NT2/D1 (cell line): ENCODE measurements around the gene ARL16.

ENCODE experiments used
- DNase-seq: peaks from one replicate; pipeline ENCODE4 v3.0.0-alpha.2; 2011; ENCODE audit warnings: low read depth, low spot score
- H3K27me3 ChIP-seq: 2 replicates; pipeline ENCODE4 v1.6.0; 2011; ENCODE audit warnings: mild to moderate bottlenecking; ENCODE audit not compliant: insufficient read length, insufficient read depth
- H3K36me3 ChIP-seq: 2 replicates; pipeline ENCODE4 v1.6.1; 2011; ENCODE audit warnings: mild to moderate bottlenecking, low read length, mixed read lengths; ENCODE audit not compliant: insufficient read depth, insufficient read length
- H3K4me1 ChIP-seq: 2 replicates; pipeline ENCODE4 v1.5.1; 2011; ENCODE audit not compliant: insufficient read depth, insufficient read length
- H3K4me3 ChIP-seq: 2 replicates; pipeline ENCODE4 v1.5.1; 2011; ENCODE audit warnings: low read depth; ENCODE audit not compliant: insufficient read length
- H3K9ac ChIP-seq: 2 replicates; pipeline ENCODE4 v1.6.0; 2011; ENCODE audit warnings: low read depth; ENCODE audit not compliant: insufficient read length
- H3K9me3 ChIP-seq: 2 replicates; pipeline ENCODE4 v1.5.1; 2011; ENCODE audit warnings: mild to moderate bottlenecking, low read length; ENCODE audit not compliant: insufficient read depth
- SUZ12 ChIP-seq: IDR thresholded peaks from 2 replicates; pipeline ENCODE4 v1.6.1; 2011; ENCODE audit not compliant: insufficient read length, insufficient read depth; ENCODE audit errors: extremely low read depth
- YY1 ChIP-seq: IDR thresholded peaks from 2 replicates; pipeline ENCODE4 v1.6.1; 2011; ENCODE audit not compliant: insufficient read length, insufficient read depth
- ZNF274 ChIP-seq: IDR thresholded peaks from 2 replicates; pipeline ENCODE4 v1.6.1; 2011; ENCODE audit warnings: mild to moderate bottlenecking, low read depth, low read length

The ARL16 gene

GRCh38 chr17:81715107-81715871 is 31.7 kb upstream of the ARL16 start:
- H3K27me3 ChIP-seq: no peaks in the 10 kb centered on the region
- H3K4me3 ChIP-seq: no peak overlapping the region
- H3K9ac ChIP-seq: no peak overlapping the region
- H3K36me3 ChIP-seq: peaks cover 37% of the 10 kb centered on the region
- H3K9me3 ChIP-seq: no peaks in the 10 kb centered on the region
- no peak for DNase-seq
- H3K4me1 ChIP-seq: peaks cover 20% of the 10 kb centered on the region
- TF ChIP-seq ZNF274 (no peak), YY1 (no peak), SUZ12 (no peak)

DNA sequence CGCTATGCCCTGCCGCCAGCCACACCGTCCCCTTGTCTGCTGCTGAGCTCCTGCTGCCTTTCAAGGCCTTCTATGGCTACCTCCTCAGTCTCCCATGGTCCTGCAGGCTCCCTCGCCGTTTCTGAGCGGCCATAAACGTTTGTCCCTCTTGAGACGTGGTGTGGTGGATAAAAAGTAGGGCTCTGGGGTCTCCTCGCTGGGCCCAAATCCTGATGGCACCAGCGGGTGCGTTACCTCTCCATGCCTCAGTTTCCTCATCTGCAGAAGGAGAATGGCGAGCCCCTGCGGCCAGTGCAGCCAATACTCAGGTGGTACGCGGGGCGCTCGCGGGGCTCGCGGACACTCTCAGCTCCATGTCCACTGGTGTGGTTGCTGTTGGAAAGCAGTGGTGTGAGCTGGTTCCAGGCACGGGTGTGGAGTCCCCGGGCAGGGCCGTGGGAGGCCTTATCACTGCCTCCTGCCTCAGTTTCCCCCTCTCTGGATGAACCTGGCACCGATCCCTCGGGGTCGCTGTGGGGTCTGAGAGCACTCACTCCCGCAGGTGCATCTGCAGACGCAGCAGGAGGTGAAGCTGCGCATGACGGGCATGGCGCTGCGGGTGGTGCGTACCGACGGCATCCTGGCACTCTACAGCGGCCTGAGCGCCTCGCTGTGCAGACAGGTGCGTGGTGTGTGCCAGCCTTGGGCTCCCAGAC is 31.0 kb upstream of the ARL16 start:
- Histone ChIP-seq H3K4me3 (no peak overlapping the region), H3K9ac (peak overlapping the region; percentile 96), H3K4me1 (peaks cover 19% of the 10 kb centered on the region), H3K27me3 (no peaks in the 10 kb centered on the region), H3K36me3 (peaks cover 30% of the 10 kb centered on the region), H3K9me3 (no peaks in the 10 kb centered on the region)
- DNase-seq: no peak
- TF ChIP-seq SUZ12 (no peak), YY1 (no peak), ZNF274 (no peak)

DNA sequence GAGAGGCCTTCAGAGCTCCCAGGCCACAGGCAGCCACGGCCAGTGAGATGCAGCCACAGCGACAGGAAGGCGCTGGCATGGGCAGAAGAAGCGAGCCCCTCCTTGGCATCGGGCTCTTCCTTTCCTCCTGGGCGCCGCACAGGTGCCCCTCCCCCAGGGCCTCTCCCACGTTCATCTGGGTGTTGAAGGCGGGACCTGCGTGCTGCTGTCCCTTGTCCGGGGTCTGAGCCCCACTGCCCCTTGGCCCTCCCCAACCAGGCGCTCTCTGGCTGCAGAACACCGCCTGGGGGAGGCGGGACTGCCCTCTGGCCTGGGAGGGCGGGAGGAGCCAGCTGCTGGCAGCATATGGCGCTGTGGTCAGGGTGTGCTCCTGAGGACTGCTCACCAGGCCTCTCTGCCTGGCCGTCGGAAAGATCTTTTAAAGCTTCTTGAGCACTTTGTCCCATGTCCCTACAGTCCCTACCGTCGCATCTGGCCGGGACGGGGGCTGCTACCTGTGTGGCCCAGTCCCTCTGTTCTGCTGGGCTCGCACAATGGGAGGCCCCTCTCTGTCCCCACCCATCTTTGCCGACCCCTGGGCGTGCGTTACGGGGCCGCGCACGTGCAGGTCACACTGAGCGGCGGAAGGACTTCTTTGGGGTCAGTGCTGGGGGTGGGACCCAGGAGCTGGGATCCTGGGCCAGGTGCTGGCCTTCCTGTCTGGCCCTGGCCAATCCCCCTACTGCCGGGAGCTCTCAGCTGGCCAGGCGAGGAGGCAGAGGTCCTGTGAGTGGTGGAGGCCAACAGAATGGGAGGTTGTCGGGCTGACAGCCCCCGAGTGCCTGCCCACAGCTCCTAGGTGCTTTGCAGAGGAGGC is 30.2 kb upstream of the ARL16 start:
- Histone ChIP-seq H3K9me3 (no peaks in the 10 kb centered on the region), H3K9ac (peak overlapping the region; percentile 96), H3K36me3 (peaks cover 29% of the 10 kb centered on the region), H3K27me3 (no peaks in the 10 kb centered on the region), H3K4me3 (peak overlapping the region; percentile 86), H3K4me1 (peaks cover 22% of the 10 kb centered on the region)
- TF ChIP-seq YY1: no peak
- no peak for TF ChIP-seq ZNF274
- TF ChIP-seq SUZ12: no peak
- DNase-seq: no peak

- peaks cover 24% of the 10 kb centered on the region for H3K4me1 ChIP-seq
- H3K9ac ChIP-seq: peak overlapping the region; percentile 96
- H3K36me3 ChIP-seq: peaks cover 32% of the 10 kb centered on the region
- no peaks in the 10 kb centered on the region for H3K9me3 ChIP-seq
- H3K4me3 ChIP-seq: peak overlapping the region; percentile 86
- no peak for DNase-seq
- no peaks in the 10 kb centered on the region for H3K27me3 ChIP-seq
- no peak for TF ChIP-seq SUZ12
- no peak for TF ChIP-seq ZNF274
- no peak for TF ChIP-seq YY1
These were observed 29.5 kb upstream of the ARL16 start for GRCh38 chr17:81713004-81713555.

- DNase-seq: no peak
- Histone ChIP-seq H3K4me1 (peaks cover 24% of the 10 kb centered on the region), H3K4me3 (peak overlapping the region; percentile 86)
These were observed 28.9 kb upstream of the ARL16 start for GRCh38 chr17:81712468-81713003.

DNA sequence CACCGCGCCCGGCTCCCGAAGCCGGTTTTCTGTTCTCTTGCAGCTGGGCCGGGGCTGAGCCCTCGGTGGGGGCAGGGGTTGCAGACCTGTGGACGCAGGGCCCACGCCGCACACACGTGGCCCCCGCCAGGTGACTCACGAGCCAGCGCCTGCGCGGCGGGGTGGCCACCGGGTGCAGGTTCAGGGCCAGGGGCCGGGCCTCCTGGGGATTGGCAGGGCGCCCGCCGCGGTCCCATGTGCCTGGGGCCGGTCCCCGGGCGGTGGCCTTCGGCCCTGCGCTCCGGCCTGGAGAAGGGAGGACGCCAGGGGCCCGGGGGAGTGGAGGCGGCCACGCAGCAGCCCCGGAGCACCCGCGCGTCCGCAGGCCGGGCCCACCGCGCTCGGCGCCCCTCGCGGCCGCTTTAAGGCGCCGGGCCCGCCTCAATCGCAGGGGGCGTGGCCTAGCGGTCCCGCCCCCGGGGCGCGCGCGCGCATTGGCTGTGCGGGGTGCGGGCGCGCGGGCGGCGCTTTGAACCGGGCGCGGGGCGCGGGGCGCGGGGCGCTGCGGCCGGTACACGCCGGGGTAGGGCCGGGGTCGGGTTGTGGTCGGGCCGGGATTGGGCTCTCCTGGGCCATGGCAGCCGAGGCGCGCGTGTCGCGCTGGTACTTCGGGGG is 28.3 kb upstream of the ARL16 start, which contains the start of gene SLC25A10:
SLC25A10 (plus strand) TSS at position 471 of the 654 bp plus-strand sequence; CDS start at position 614, 143 bp downstream.
- Histone ChIP-seq H3K4me1 (peaks cover 24% of the 10 kb centered on the region), H3K4me3 (peak within 1 kb of the TSS; percentile 86), H3K27me3 (no peaks in the 10 kb centered on the region), H3K36me3 (peaks cover 35% of the 10 kb centered on the region), H3K9ac (peak within 1 kb of the TSS; percentile 96), H3K9me3 (no peaks in the 10 kb centered on the region)
- no peak for TF ChIP-seq ZNF274
- TF ChIP-seq SUZ12: no peak
- TF ChIP-seq YY1: no peak
- DNase-seq: peak; percentile 46

More at GRCh38 chr17:81712468-81713003, 28.9 kb upstream of the ARL16 start:
- no peaks in the 10 kb centered on the region for H3K27me3 ChIP-seq
- H3K9me3 ChIP-seq: no peaks in the 10 kb centered on the region
- peaks cover 32% of the 10 kb centered on the region for H3K36me3 ChIP-seq
- TF ChIP-seq SUZ12 (no peak), YY1 (no peak)
- peak overlapping the region; percentile 96 for H3K9ac ChIP-seq
